Activated B cell treated with CpG ODN at 0.5 μM for 24 hours (primary cell): ENCODE data around the gene NOL4L. TPM values are rescaled to one million over a fixed set of nuclear protein-coding genes. Genes with fewer than 3 reads are reported as not detected.

Experiments
- ATAC-seq: fragments of 200-7000 bp; cut with Tn5 transposase; one replicate; pipeline ENCODE4 v1.10.0; 2021; ENCODE audit warnings: low read depth, mild to moderate bottlenecking, moderate library complexity
- CTCF ChIA-PET: fragments of 350-600 bp; sonication (Branson Sonifier 250); formaldehyde crosslinking; loops from one replicate; lab custom pipeline; 2021; ENCODE audit warnings: antibody characterized with exemption; lab: Charles Lee
- POLR2A ChIA-PET: fragments of 350-600 bp; sonication (Branson Sonifier 250); formaldehyde crosslinking; loops from one replicate; lab custom pipeline; 2021; ENCODE audit warnings: antibody characterized with exemption; lab: Charles Lee
- DNase-seq: peaks from one replicate; pipeline ENCODE4 v3.0.0; 2022
- H3K27ac Mint-ChIP-seq: one replicate; pipeline ENCODE4 v1.8.0; 2020; ENCODE audit warnings: mixed read lengths
- H3K27me3 Mint-ChIP-seq: one replicate; pipeline ENCODE4 v1.8.0; 2021; ENCODE audit warnings: mixed read lengths
- H3K36me3 Mint-ChIP-seq: one replicate; pipeline ENCODE4 v1.8.0; 2021; ENCODE audit warnings: low read depth, mixed read lengths
- H3K4me1 Mint-ChIP-seq: one replicate; pipeline ENCODE4 v1.8.0; 2021; ENCODE audit warnings: mixed read lengths
- H3K4me3 Mint-ChIP-seq: one replicate; pipeline ENCODE4 v1.8.0; 2020; ENCODE audit warnings: mild to moderate bottlenecking, mixed read lengths
- H3K9me3 Mint-ChIP-seq: one replicate; pipeline ENCODE4 v1.8.0; 2020; ENCODE audit warnings: mixed read lengths
- intact Hi-C: fragments of 100-400 bp; cut with micrococcal nuclease; formaldehyde crosslinking; loops from one replicate; pipeline ENCODE4 v1.15.1; 2024
- total RNA-seq: library from RNA; stranded (reverse); gene quantifications from 2 replicates; pipeline ENCODE4 v1.2.3, GENCODE V29; 2022
- TF ChIP-seq, protein P1 (sequence below): fragments of 200-600 bp; IDR thresholded peaks from one replicate; pipeline ENCODE4 v1.8.0; 2022; ENCODE audit warnings: antibody characterized with exemption, mild to moderate bottlenecking

The NOL4L gene
- total RNA-seq, 1 donor from 2014 or later: 4.7 TPM

DNA sequence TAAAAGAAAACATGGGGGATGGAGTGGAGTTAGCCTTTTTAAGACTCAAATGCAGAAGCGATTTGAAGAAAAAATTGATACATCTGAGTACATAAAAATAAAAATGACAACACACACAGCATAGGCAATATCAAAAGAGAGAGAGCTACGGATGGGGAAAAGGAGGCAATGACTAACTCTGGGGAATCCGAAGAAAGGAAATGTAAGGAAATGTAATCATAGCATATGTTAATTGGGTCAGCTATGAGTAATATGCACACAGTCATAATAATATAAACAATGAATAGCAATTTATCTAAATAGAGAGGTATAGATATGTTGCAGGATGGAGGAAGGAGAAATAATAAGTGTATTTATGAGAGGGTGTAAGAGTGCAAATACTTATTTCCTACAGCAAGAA is 83.4 kb downstream of the NOL4L start:
- POLR2A ChIA-PET: interaction anchor here (0.6 kb wide), 1 partner anchor 368 kb away, joined by 3 read pairs; no protein-coding TSS in a partner anchor
- no peak for ATAC-seq

DNA sequence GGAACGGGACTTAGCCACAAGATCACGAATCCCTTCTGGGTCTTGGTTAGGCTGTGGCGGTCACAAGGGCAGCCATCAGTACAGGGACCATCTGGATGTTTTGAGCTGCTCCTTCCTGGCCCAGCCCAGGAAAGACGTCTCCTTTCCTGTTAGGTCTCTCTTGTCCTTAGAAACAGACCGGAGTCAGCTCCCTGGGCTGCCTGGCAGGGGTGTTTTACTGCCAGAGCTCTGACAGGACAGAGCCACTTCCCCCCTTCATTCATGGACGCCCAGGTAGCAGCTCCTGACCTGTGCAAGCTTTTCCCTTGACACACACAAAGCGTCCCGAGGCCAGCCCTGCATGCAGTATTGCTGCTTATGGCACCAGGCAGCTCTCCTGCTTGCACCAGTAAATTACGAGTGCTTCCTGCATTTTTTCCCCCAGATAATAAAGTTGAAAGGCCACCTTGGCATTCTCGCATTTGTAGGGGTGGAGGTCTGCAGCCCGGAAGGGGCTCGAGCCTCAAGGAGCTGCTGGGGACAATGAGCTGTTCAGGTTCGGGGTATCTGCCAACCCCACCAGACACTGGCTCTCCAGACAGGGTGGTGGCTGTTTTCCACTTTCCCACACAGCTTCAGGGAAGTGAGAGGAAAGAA is 87.4 kb downstream of the NOL4L start:
- peaks cover 2% of the 10 kb centered on the region for H3K36me3 Mint-ChIP-seq
- H3K27me3 Mint-ChIP-seq: no peaks in the 10 kb centered on the region
- DNase-seq (no peak), ATAC-seq (no peak)
- intact Hi-C loops: no loop called here
- H3K9me3 Mint-ChIP-seq: no peaks in the 10 kb centered on the region
- H3K27ac Mint-ChIP-seq: no peak overlapping the region
- H3K4me1 Mint-ChIP-seq: peaks cover 8% of the 10 kb centered on the region
- ChIA-PET POLR2A (interaction anchor here (0.7 kb wide), 1 partner anchor 124 kb away, joined by 9 read pairs; no protein-coding TSS in a partner anchor), CTCF (no interaction called here)
- H3K4me3 Mint-ChIP-seq: no peak overlapping the region
- TF ChIP-seq, protein P1, sequence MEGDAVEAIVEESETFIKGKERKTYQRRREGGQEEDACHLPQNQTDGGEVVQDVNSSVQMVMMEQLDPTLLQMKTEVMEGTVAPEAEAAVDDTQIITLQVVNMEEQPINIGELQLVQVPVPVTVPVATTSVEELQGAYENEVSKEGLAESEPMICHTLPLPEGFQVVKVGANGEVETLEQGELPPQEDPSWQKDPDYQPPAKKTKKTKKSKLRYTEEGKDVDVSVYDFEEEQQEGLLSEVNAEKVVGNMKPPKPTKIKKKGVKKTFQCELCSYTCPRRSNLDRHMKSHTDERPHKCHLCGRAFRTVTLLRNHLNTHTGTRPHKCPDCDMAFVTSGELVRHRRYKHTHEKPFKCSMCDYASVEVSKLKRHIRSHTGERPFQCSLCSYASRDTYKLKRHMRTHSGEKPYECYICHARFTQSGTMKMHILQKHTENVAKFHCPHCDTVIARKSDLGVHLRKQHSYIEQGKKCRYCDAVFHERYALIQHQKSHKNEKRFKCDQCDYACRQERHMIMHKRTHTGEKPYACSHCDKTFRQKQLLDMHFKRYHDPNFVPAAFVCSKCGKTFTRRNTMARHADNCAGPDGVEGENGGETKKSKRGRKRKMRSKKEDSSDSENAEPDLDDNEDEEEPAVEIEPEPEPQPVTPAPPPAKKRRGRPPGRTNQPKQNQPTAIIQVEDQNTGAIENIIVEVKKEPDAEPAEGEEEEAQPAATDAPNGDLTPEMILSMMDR: no peak

More for the DNA sequence above, 83.4 kb downstream of the NOL4L start:
- Mint-ChIP-seq H3K4me1 (peaks cover 1% of the 10 kb centered on the region), H3K27me3 (no peaks in the 10 kb centered on the region), H3K27ac (no peak overlapping the region), H3K36me3 (peaks cover 2% of the 10 kb centered on the region), H3K9me3 (no peaks in the 10 kb centered on the region), H3K4me3 (no peak overlapping the region)
- DNase-seq: no peak
- TF ChIP-seq, protein P1: no peak
- intact Hi-C loops: no loop called here
- CTCF ChIA-PET: interaction anchor here (0.7 kb wide), 2 partner anchors 21 to 151 kb away, joined by 3 to 4 read pairs; no protein-coding TSS in a partner anchor

DNA sequence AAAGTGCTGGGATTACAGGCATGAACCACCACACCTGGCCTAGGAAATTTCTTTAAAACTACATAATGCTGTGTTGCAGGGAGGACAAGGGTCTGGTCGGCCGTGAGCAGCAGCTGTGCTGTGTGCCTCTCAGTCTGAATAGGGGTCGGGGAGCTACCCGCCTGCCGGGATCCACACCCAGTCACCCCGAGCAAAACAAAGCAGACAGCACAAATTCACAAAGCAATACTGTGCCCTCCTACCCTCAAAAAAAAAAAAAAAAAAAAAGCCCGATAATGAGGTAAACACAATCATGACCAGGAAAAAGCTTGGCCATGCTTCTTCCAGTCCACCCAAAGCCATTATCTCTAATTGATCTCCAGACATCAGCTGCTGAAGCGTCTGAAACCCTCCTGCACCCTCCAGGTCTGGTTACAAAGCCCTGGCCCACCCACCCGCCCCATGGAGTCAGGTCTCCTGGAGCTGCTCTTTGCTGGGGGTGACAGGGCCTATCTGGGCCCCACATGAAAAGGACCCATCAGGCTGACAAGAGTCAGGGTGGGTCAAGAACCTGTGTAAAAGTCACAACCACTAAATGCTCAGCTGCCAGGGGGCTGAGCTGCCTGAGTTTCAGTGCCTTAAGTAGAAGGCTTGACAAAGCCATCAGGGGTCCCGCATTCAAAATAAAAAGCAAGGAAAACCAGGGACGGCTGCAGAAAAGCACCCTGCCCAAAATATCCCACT is 88.2 kb downstream of the NOL4L start:
- TF ChIP-seq, protein P1: no peak
- intact Hi-C loops: no loop called here
- Mint-ChIP-seq H3K4me1 (peaks cover 9% of the 10 kb centered on the region), H3K27ac (no peak overlapping the region), H3K36me3 (peaks cover 2% of the 10 kb centered on the region), H3K4me3 (no peak overlapping the region), H3K9me3 (no peaks in the 10 kb centered on the region), H3K27me3 (no peaks in the 10 kb centered on the region)
- no peak for ATAC-seq
- CTCF ChIA-PET: no interaction called here
- no peak for DNase-seq
- POLR2A ChIA-PET: no interaction called here

DNA sequence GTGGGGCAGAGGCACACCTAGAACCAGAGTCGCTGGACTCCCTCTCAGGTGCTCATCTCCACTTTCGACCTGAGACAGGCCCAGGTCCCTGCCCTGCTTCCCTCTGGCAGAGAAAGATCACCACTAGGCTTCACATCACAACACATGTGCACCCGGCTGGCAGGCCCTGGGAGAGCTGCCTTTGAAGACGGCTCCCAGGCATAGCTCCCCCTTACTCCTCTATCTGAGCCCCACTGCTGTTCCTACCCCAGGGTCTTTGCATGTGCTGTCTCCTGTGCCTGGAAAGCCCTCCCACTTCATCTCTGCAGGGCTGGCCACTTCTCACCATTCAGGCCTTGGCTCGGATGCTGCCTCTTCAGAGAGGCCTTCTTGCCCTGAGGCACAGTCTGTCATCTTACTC is 89.2 kb downstream of the NOL4L start:
- DNase-seq (no peak), ATAC-seq (no peak)
- no peak overlapping the region for H3K4me3 Mint-ChIP-seq
- no peak overlapping the region for H3K27ac Mint-ChIP-seq
- H3K36me3 Mint-ChIP-seq: peaks cover 2% of the 10 kb centered on the region
- H3K9me3 Mint-ChIP-seq: no peaks in the 10 kb centered on the region
- TF ChIP-seq, protein P1: no peak
- POLR2A ChIA-PET: no interaction called here
- CTCF ChIA-PET: no interaction called here
- intact Hi-C loops: no loop called here
- no peaks in the 10 kb centered on the region for H3K27me3 Mint-ChIP-seq
- peaks cover 9% of the 10 kb centered on the region for H3K4me1 Mint-ChIP-seq

DNA sequence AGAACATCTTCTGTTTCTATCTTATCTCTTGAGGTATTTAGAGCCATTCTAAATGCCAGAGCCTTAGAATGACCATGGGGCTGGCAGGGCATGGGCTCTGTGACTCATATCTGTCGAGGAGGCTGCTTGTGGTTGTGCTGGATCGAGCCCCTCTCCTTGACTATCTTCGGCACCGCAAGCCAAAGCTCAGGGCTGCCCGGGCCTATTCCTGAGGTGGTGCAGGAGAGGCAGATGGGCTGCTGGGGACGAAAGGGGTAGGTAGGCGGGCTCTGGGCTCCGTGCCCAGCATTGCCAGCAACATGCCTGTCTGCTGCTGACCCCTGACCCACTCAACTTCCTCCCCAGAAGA is 89.9 kb downstream of the NOL4L start:
- peaks cover 2% of the 10 kb centered on the region for H3K36me3 Mint-ChIP-seq
- H3K9me3 Mint-ChIP-seq: no peaks in the 10 kb centered on the region
- TF ChIP-seq, protein P1: no peak
- H3K4me3 Mint-ChIP-seq: no peak overlapping the region
- no peaks in the 10 kb centered on the region for H3K27me3 Mint-ChIP-seq
- intact Hi-C loops: no loop called here
- CTCF ChIA-PET: no interaction called here
- no peak overlapping the region for H3K27ac Mint-ChIP-seq
- H3K4me1 Mint-ChIP-seq: peaks cover 8% of the 10 kb centered on the region
- POLR2A ChIA-PET: no interaction called here
- no peak for DNase-seq
- ATAC-seq: no peak
